IPS-NIHi7 (cell line): ENCODE measurements around the gene CCDC38.
"Not testable (repeated sequence)": the region's sequence is repeated elsewhere in the genome, so short reads cannot be mapped to it uniquely, and the experiment has no call there.

Source experiments
- DNase-seq: peaks from one replicate; pipeline ENCODE4 v3.0.0; 2012; ENCODE audit warnings: mixed read lengths; ENCODE audit errors: extremely low spot score

Gene CCDC38

GRCh38 chr12:95942524-95943329, at the start of gene CCDC38:
Gene CCDC38, minus strand, starts transcription at chr12:95942614. Its CDS starts 6,105 bp downstream, at chr12:95936509.
- peak; percentile 83 for DNase-seq

- DNase-seq: no peak
These were observed 47.7 kb upstream of the CCDC38 start for GRCh38 chr12:95990136-95990535.

- DNase-seq: no peak
These were observed 47.2 kb upstream of the CCDC38 start for GRCh38 chr12:95989504-95990123.

- no peak for DNase-seq
These were observed 46.3 kb upstream of the CCDC38 start for GRCh38 chr12:95988506-95989275.

GRCh38 chr12:95986635-95987570, 44.5 kb upstream of the CCDC38 start:
- peak; percentile 34 for DNase-seq

- DNase-seq: no peak
These were observed 42.3 kb upstream of the CCDC38 start for GRCh38 chr12:95984682-95985081.

- no peak for DNase-seq
These were observed 40.2 kb upstream of the CCDC38 start for GRCh38 chr12:95982602-95983001.

GRCh38 chr12:95980437-95980836, 38.0 kb upstream of the CCDC38 start:
- DNase-seq: no peak

- DNase-seq: no peak
These were observed 36.4 kb upstream of the CCDC38 start for GRCh38 chr12:95978774-95979173.

GRCh38 chr12:95978351-95978750, 35.9 kb upstream of the CCDC38 start:
- DNase-seq: no peak

GRCh38 chr12:95977764-95978305, 35.4 kb upstream of the CCDC38 start:
- no peak for DNase-seq

- DNase-seq: no peak
These were observed 34.0 kb upstream of the CCDC38 start for GRCh38 chr12:95976416-95976832.

GRCh38 chr12:95975491-95975890, 33.1 kb upstream of the CCDC38 start:
- DNase-seq: no peak

GRCh38 chr12:95974358-95974757, 31.9 kb upstream of the CCDC38 start:
- no peak for DNase-seq

GRCh38 chr12:95972832-95973456, 30.5 kb upstream of the CCDC38 start:
- DNase-seq: no peak

- peak; percentile 77 for DNase-seq
These were observed 28.5 kb upstream of the CCDC38 start for GRCh38 chr12:95970905-95971304.

GRCh38 chr12:95969116-95969515, 26.7 kb upstream of the CCDC38 start:
- DNase-seq: not testable (repeated sequence)

- no peak for DNase-seq
These were observed 24.9 kb upstream of the CCDC38 start for GRCh38 chr12:95967301-95967700.

- DNase-seq: no peak
These were observed 24.0 kb upstream of the CCDC38 start for GRCh38 chr12:95966287-95966870.

- DNase-seq: no peak
These were observed 20.7 kb upstream of the CCDC38 start for GRCh38 chr12:95963096-95963495.
